Muscle layer of colon (tissue), 2 donors: ENCODE measurements around the gene ADGRB2.

ENCODE experiments used
- H3K27ac ChIP-seq: one replicate; pipeline ENCODE4 v1.7.0; 2013; ENCODE audit warnings: low read depth, mild to moderate bottlenecking, low read length, moderate library complexity
- H3K27me3 ChIP-seq, 2 donors: one replicate each; pipeline ENCODE4 v1.7.0; 2013; ENCODE audit warnings: low read length in 2 of 2, mild to moderate bottlenecking in 2 of 2; ENCODE audit not compliant: insufficient read depth in 2 of 2, control insufficient read depth in 1 of 2
- H3K36me3 ChIP-seq: one replicate; pipeline ENCODE4 v1.7.0; 2013; ENCODE audit warnings: mild to moderate bottlenecking, low read length; ENCODE audit not compliant: insufficient read depth
- H3K4me1 ChIP-seq: one replicate; pipeline ENCODE4 v1.7.0; 2013; ENCODE audit warnings: mild to moderate bottlenecking, low read length; ENCODE audit not compliant: insufficient read depth
- H3K4me3 ChIP-seq, 2 donors: one replicate each; pipeline ENCODE4 v1.7.0; 2013; ENCODE audit warnings: low read length in 2 of 2, low read depth in 1 of 2, mild to moderate bottlenecking in 1 of 2, moderate library complexity in 1 of 2
- H3K9ac ChIP-seq: one replicate; pipeline ENCODE4 v1.7.0; 2013; ENCODE audit warnings: low read length
- H3K9me3 ChIP-seq: one replicate; pipeline ENCODE4 v1.7.0; 2013; ENCODE audit warnings: mild to moderate bottlenecking, low read length
- donor health status: abdominal sarcoma.
- donor health status: Adenocarcinoma of cecum.

The ADGRB2 gene

GRCh38 chr1:31726715-31727114 is 37.4 kb downstream of the ADGRB2 start:
- no peaks in the 10 kb centered on the region for H3K36me3 ChIP-seq
- no peaks in the 10 kb centered on the region for H3K9me3 ChIP-seq
- H3K4me1 ChIP-seq, result no peaks in the 10 kb centered on the region
- no peak overlapping the region for H3K9ac ChIP-seq
- H3K4me3 ChIP-seq, result no peak overlapping the region
- H3K27ac ChIP-seq, result no peak overlapping the region
- no peaks in the 10 kb centered on the region for H3K27me3 ChIP-seq

GRCh38 chr1:31725777-31726535 is 38.2 kb downstream of the ADGRB2 start:
- Histone ChIP-seq H3K27me3 (no peaks in the 10 kb centered on the region), H3K4me3 (no peak overlapping the region), H3K4me1 (no peaks in the 10 kb centered on the region), H3K36me3 (no peaks in the 10 kb centered on the region), H3K9ac (no peak overlapping the region), H3K27ac (no peak overlapping the region), H3K9me3 (no peaks in the 10 kb centered on the region)

GRCh38 chr1:31725134-31725533 is 39.0 kb downstream of the ADGRB2 start:
- Histone ChIP-seq H3K36me3 (no peaks in the 10 kb centered on the region), H3K4me3 (no peak overlapping the region), H3K4me1 (no peaks in the 10 kb centered on the region), H3K9ac (no peak overlapping the region), H3K27me3 (no peaks in the 10 kb centered on the region), H3K9me3 (no peaks in the 10 kb centered on the region), H3K27ac (no peak overlapping the region)

GRCh38 chr1:31723828-31724359 is 40.2 kb downstream of the ADGRB2 start:
- no peak overlapping the region for H3K27ac ChIP-seq
- H3K36me3 ChIP-seq, result no peaks in the 10 kb centered on the region
- H3K9ac ChIP-seq, result no peak overlapping the region
- no peaks in the 10 kb centered on the region for H3K9me3 ChIP-seq
- H3K27me3 ChIP-seq, result no peaks in the 10 kb centered on the region
- H3K4me1 ChIP-seq, result no peaks in the 10 kb centered on the region
- no peak overlapping the region for H3K4me3 ChIP-seq

DNA sequence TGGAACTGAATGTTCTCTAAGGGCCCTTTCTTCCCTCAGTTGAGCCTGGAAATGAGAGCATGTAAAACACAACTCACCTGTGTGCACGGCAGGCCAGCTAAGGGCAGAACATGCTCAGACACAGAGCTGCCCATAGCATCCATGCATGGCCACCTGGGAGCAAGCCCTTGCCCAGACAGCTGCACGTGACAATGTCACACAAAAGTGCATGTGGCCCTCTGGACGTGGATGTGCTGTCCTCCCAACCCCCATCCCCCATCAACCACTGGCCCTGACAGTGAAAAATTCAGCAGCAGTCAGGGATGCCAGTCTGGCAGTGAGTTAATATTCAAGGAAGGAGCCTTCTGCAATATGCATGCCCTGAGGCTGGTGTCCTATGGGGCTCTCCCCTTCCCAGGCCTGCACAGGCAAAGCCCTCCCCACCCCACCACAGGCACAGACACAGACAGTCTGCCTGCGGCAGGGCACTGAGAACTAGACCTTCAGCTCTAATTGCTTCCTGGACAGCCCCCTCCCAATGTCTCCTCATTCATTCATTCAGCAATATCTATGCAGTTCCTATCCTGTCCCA is 45.7 kb downstream of the ADGRB2 start:
- no peak overlapping the region for H3K9ac ChIP-seq
- no peak overlapping the region for H3K4me3 ChIP-seq
- no peaks in the 10 kb centered on the region for H3K27me3 ChIP-seq
- no peaks in the 10 kb centered on the region for H3K9me3 ChIP-seq
- H3K27ac ChIP-seq, result no peak overlapping the region
- no peaks in the 10 kb centered on the region for H3K36me3 ChIP-seq
- H3K4me1 ChIP-seq, result peaks cover 16% of the 10 kb centered on the region

- peaks cover 27% of the 10 kb centered on the region for H3K4me1 ChIP-seq
- H3K36me3 ChIP-seq, result no peaks in the 10 kb centered on the region
- no peak overlapping the region for H3K9ac ChIP-seq
- no peak overlapping the region for H3K27ac ChIP-seq
- no peaks in the 10 kb centered on the region for H3K27me3 ChIP-seq
- H3K9me3 ChIP-seq, result no peaks in the 10 kb centered on the region
- no peak overlapping the region for H3K4me3 ChIP-seq
These were observed 46.8 kb downstream of the ADGRB2 start for GRCh38 chr1:31717341-31717740.

- no peaks in the 10 kb centered on the region for H3K9me3 ChIP-seq
- peak overlapping the region; percentile 95 for H3K27ac ChIP-seq
- H3K4me1 ChIP-seq, result peaks cover 34% of the 10 kb centered on the region
- peak overlapping the region; percentile 32 for H3K9ac ChIP-seq
- no peaks in the 10 kb centered on the region for H3K36me3 ChIP-seq
- H3K27me3 ChIP-seq, result no peaks in the 10 kb centered on the region
- H3K4me3 ChIP-seq, result peak overlapping the region in 1 of 2 donors; percentile 51
These were observed 48.3 kb downstream of the ADGRB2 start for GRCh38 chr1:31715873-31716220.

GRCh38 chr1:31715087-31715872 is 48.9 kb downstream of the ADGRB2 start:
- Histone ChIP-seq H3K27ac (peak overlapping the region; percentile 95), H3K36me3 (no peaks in the 10 kb centered on the region), H3K4me1 (peaks cover 34% of the 10 kb centered on the region), H3K4me3 (peak overlapping the region; percentile 29 to 51), H3K27me3 (no peaks in the 10 kb centered on the region), H3K9ac (peak overlapping the region; percentile 32), H3K9me3 (no peaks in the 10 kb centered on the region)

- H3K4me1 ChIP-seq, result peaks cover 34% of the 10 kb centered on the region
- H3K27ac ChIP-seq, result peak overlapping the region; percentile 95
- peak overlapping the region; percentile 13 for H3K9ac ChIP-seq
- peak overlapping the region in 1 of 2 donors; percentile 30 for H3K4me3 ChIP-seq
- H3K36me3 ChIP-seq, result no peaks in the 10 kb centered on the region
- no peaks in the 10 kb centered on the region for H3K27me3 ChIP-seq
- H3K9me3 ChIP-seq, result no peaks in the 10 kb centered on the region
These were observed 49.6 kb downstream of the ADGRB2 start for GRCh38 chr1:31714442-31715086.

DNA sequence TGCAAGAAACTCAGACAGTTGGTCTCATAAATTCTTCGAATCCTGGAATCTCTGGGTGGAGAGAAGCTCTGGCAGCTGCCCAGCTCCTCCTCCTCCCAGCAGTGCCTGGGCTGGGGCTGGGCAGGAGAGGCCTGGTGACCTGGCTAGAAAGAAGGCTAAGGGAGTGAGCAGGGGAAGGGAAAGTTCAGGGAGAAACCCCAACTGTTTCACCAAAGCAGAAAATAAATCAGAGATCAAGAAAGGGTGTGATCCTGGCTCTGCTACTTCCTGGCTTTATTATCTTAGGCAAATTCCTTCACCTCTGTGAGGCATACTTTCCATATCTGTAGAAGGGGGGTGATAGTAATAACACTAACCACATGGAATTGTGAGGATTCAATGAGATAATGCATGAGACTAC is 51.5 kb downstream of the ADGRB2 start:
- H3K9me3 ChIP-seq, result no peaks in the 10 kb centered on the region
- no peak overlapping the region for H3K4me3 ChIP-seq
- no peaks in the 10 kb centered on the region for H3K36me3 ChIP-seq
- H3K9ac ChIP-seq, result no peak overlapping the region
- peaks cover 34% of the 10 kb centered on the region for H3K4me1 ChIP-seq
- no peaks in the 10 kb centered on the region for H3K27me3 ChIP-seq
- peak overlapping the region; percentile 74 for H3K27ac ChIP-seq

DNA sequence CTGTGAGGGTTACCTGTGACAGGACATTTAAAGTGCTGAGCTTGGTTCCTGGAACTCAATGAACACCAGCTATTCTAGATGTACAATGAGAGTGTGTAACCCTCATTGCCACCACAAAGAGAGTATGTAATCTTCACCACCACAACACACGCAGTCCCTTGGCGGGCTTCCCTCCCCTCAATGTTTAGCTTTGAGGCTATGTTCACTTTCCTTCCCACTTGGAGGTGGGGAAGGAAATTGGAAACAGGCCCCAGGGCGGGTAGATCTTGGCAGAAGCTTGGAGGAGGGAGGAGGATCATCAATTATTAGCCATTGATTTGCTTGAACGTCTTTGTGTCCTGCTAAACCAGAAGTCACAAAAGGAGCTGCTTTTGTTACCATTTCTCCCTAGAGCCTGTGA is 52.1 kb downstream of the ADGRB2 start:
- Histone ChIP-seq H3K27me3 (no peaks in the 10 kb centered on the region), H3K9ac (no peak overlapping the region), H3K36me3 (no peaks in the 10 kb centered on the region), H3K9me3 (no peaks in the 10 kb centered on the region), H3K27ac (peak overlapping the region; percentile 45), H3K4me1 (peaks cover 34% of the 10 kb centered on the region), H3K4me3 (no peak overlapping the region)
